Spinal cord (tissue), 10 donors: ENCODE measurements around the gene CCL28. TPM values are rescaled to one million over a fixed set of nuclear protein-coding genes. Genes with fewer than 3 reads are reported as not detected.

ENCODE experiments used
- DNase-seq, 6 donors: peaks; one replicate each; pipeline versions ENCODE4 v3.0.0 to v3.0.0-alpha.2; 2013 to 2015; ENCODE audit warnings: low spot score in 6 of 6, low read depth in 4 of 6
- H3K27ac ChIP-seq: one replicate; pipeline ENCODE4 v1.5.1; 2013; ENCODE audit warnings: low read depth, low read length, control low read depth
- H3K27me3 ChIP-seq: one replicate; pipeline ENCODE4 v1.6.1; 2013; ENCODE audit warnings: low read length; ENCODE audit not compliant: control insufficient read depth, insufficient read depth
- H3K36me3 ChIP-seq: one replicate; pipeline ENCODE4 v1.6.1; 2013; ENCODE audit warnings: low read length; ENCODE audit not compliant: control insufficient read depth, insufficient read depth
- H3K4me1 ChIP-seq: one replicate; pipeline ENCODE4 v1.6.1; 2013; ENCODE audit warnings: low read length; ENCODE audit not compliant: control insufficient read depth, insufficient read depth
- H3K4me3 ChIP-seq: one replicate; pipeline ENCODE4 v1.5.1; 2013; ENCODE audit warnings: low read depth, low read length, control low read depth
- H3K9me3 ChIP-seq: one replicate; pipeline ENCODE4 v1.6.1; 2013; ENCODE audit warnings: low read length; ENCODE audit not compliant: control insufficient read depth, insufficient read depth
- whole genome bisulfite sequencing: methylation state at CpG from one replicate; pipeline ENCODE4 v1.1.5; 2013; ENCODE audit warnings: missing lambda C conversion rate; ENCODE audit not compliant: insufficient coverage; 5-methylcytosine and 5-hydroxymethylcytosine counted together
- polyA plus RNA-seq, 2 donors: library from polyadenylated mRNA; unstranded; fragments of 120-200 nt; gene quantifications; one replicate each; pipeline ENCODE4 v1.2.1, GENCODE V29; 2013; ENCODE audit not compliant: insufficient read length in 2 of 2
- total RNA-seq, 2 donors: library from RNA; depleted of rRNA in 1 of 2; stranded (reverse); fragments of 120-200 nt in 1 of 2; fragments of >200 nt in 1 of 2; gene quantifications; one replicate each; pipeline versions ENCODE4 v1.2.3 to v1.2.4, GENCODE V29; 2013 to 2014
- donor health status: healthy.

The CCL28 gene
- total and polyA plus RNA-seq, 4 donors: 1.0 to 6.1 (median 2.5) TPM

- H3K36me3 ChIP-seq: no peaks in the 10 kb centered on the region
- H3K27me3 ChIP-seq: no peaks in the 10 kb centered on the region
- no peaks in the 10 kb centered on the region for H3K4me1 ChIP-seq
- H3K27ac ChIP-seq: no peak overlapping the region
- H3K9me3 ChIP-seq: no peaks in the 10 kb centered on the region
- no peak for DNase-seq
- no peak overlapping the region for H3K4me3 ChIP-seq
- 100% methylated on average over 1 of the region's 1 CpG for WGBS
These were observed 63.3 kb downstream of the CCL28 start for GRCh38 chr5:43348861-43349363.

DNA sequence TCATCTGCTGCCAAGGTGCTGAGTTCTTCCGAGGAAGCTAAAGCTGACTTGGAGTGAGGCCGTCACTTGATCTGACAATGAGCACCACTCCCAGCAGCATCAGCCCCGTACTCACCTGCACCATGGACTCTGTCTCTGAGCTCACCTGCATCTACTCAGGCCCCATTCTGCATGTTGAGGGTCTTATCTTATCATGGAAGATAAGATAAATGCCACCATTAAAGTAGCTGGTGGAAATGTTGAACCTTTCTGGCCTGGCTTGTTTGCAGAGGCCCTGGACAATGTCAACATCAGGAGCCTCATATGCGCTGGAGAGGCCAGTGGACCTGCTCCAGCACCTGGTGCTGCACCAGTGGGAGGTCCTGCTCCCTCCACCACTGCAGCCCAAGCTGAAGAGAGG lies 64.0 kb downstream of the CCL28 start:
- DNase-seq: no peak
- Histone ChIP-seq H3K27me3 (no peaks in the 10 kb centered on the region), H3K4me1 (no peaks in the 10 kb centered on the region), H3K9me3 (no peaks in the 10 kb centered on the region), H3K36me3 (no peaks in the 10 kb centered on the region), H3K4me3 (no peak overlapping the region), H3K27ac (no peak overlapping the region)
- WGBS: 94% methylated on average over 4 of the region's 4 CpGs

DNA sequence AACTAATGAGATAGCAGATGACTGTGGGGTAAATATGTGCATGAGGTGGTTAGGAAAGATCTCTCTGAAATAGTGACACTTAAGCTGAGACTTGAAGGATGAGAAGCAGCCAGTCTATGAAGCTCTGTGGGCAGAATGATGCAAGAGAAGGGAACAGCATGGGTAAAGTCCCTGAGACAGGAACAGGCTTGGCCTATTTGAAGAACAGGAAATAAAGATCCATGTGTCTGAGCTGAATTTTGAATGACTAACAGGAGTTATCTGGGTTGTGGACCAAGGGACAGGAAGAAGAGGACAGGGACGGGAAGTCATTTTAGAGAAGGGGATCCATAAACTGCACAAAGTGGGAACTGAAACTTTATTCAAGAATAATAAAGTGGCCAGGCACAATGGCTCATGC lies 73.3 kb downstream of the CCL28 start:
- no peak for DNase-seq
- WGBS: 100% methylated on average over 1 of the region's 1 CpG
- H3K27me3 ChIP-seq: no peaks in the 10 kb centered on the region
- H3K4me1 ChIP-seq: no peaks in the 10 kb centered on the region
- no peaks in the 10 kb centered on the region for H3K36me3 ChIP-seq
- no peaks in the 10 kb centered on the region for H3K9me3 ChIP-seq
- H3K27ac ChIP-seq: no peak overlapping the region
- no peak overlapping the region for H3K4me3 ChIP-seq

GRCh38 chr5:43336159-43336558 lies 76.0 kb downstream of the CCL28 start:
- H3K27ac ChIP-seq: no peak overlapping the region
- no peaks in the 10 kb centered on the region for H3K36me3 ChIP-seq
- 100% methylated on average over 1 of the region's 2 CpGs for WGBS
- DNase-seq: no peak
- H3K27me3 ChIP-seq: no peaks in the 10 kb centered on the region
- H3K4me3 ChIP-seq: no peak overlapping the region
- no peaks in the 10 kb centered on the region for H3K4me1 ChIP-seq
- H3K9me3 ChIP-seq: no peaks in the 10 kb centered on the region

DNA sequence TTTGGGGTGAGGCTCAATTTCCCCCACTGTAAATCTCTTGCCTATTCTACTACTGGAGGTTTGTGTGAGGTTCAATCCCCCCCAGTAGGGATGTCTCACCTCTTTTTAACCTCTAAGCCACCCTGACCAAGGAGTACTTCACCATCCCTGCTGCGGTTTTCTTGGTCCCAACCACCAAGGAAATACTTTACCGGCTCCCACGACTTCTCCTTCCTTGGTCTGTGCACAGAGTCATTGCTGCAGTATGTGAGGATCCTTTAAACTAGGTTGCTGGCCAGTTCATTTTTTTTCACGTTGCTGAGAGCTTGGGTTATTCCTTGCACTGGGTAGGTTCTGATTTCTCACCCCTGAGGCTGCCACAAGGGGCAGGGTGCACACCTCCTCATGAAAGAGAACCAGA lies 76.5 kb downstream of the CCL28 start:
- Histone ChIP-seq H3K4me1 (no peaks in the 10 kb centered on the region), H3K36me3 (no peaks in the 10 kb centered on the region), H3K4me3 (no peak overlapping the region), H3K27ac (no peak overlapping the region), H3K27me3 (no peaks in the 10 kb centered on the region), H3K9me3 (no peaks in the 10 kb centered on the region)
- no peak for DNase-seq
- WGBS: 96% methylated on average over 3 of the region's 4 CpGs

DNA sequence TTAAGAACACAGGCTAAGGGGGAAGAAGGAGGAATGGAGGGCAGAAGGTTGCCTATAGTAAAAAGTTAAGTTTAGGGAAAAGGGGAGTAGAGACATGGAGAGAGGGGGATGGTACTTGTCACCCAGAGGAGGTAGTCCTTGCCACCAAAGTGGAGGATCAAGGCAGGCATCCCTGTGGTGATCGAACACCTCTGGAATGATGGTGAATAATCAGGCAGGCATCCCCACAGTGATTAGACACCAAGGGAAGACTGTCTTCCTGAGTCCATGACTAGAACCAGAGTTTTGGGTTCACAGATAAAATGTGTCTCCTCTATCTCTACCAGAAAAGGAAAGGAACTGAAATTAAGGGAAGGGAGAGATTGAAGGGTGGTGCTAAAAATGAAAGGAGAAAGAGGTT lies 79.8 kb downstream of the CCL28 start:
- H3K9me3 ChIP-seq: no peaks in the 10 kb centered on the region
- H3K27ac ChIP-seq: no peak overlapping the region
- DNase-seq: no peak
- H3K4me1 ChIP-seq: no peaks in the 10 kb centered on the region
- no peak overlapping the region for H3K4me3 ChIP-seq
- no CpG with 5 or more reads among the region's 1 CpG for WGBS
- H3K27me3 ChIP-seq: no peaks in the 10 kb centered on the region
- no peaks in the 10 kb centered on the region for H3K36me3 ChIP-seq

Other genes starting within 250 kb of the CCL28 start
- gene NIM1K, start 220.2 kb downstream of the CCL28 start, total RNA-seq: 1 to 10 TPM; 7.9 TPM
- gene NIM1K, start 220.2 kb downstream of the CCL28 start, polyA plus RNA-seq: 10 to 100 TPM; 18.0 to 18.4 TPM
- 100 to 1,000 TPM; 162 to 630 TPM for gene HMGCS1, start 99.0 kb downstream of the CCL28 start, total RNA-seq
- gene HMGCS1, start 99.0 kb downstream of the CCL28 start, polyA plus RNA-seq: 100 to 1,000 TPM; 380 to 535 TPM
- 10 to 100 TPM; 15.4 to 32.1 TPM for gene TMEM267, start 71.5 kb upstream of the CCL28 start, total RNA-seq
- 10 to 100 TPM; 12.2 to 13.5 TPM for gene TMEM267, start 71.5 kb upstream of the CCL28 start, polyA plus RNA-seq
- gene C5orf34, start 102.8 kb upstream of the CCL28 start, total RNA-seq: 1 to 10 TPM; 4.7 to 7.5 TPM
- 1 to 10 TPM; 4.5 TPM for gene C5orf34, start 102.8 kb upstream of the CCL28 start, polyA plus RNA-seq
- gene PAIP1, start 144.7 kb upstream of the CCL28 start, total RNA-seq: 100 to 1,000 TPM; 131 to 135 TPM
- gene PAIP1, start 144.7 kb upstream of the CCL28 start, polyA plus RNA-seq: 100 to 1,000 TPM; 107 to 140 TPM
- gene NNT, start 190.8 kb upstream of the CCL28 start, total RNA-seq: 100 to 1,000 TPM in 1 of 2 donors, 10 to 100 TPM in 1; 79.6 to 137 TPM
- gene NNT, start 190.8 kb upstream of the CCL28 start, polyA plus RNA-seq: 10 to 100 TPM; 73.0 to 97.6 TPM